DOHH2 (cell line): Measurements from ENCODE around the gene DTX4.

ENCODE experiments used
- H3F3A ChIP-seq: fragments of 200-600 bp; sonication (generic), shearing (Covaris generic); 2 replicates; pipeline ENCODE4 v1.6.0; 2016; ENCODE audit warnings: antibody characterized with exemption, mild to moderate bottlenecking; ENCODE audit not compliant: control insufficient read depth, insufficient read depth
- H3K27ac ChIP-seq: fragments of 200-600 bp; sonication (generic); 2 replicates; pipeline ENCODE4 v1.5.1; 2014; ENCODE audit warnings: low read depth, mild to moderate bottlenecking, low read length, moderate library complexity
- H3K27me3 ChIP-seq: fragments of 200-600 bp; sonication (generic); 2 replicates; pipeline ENCODE4 v1.6.1; 2014; ENCODE audit warnings: mild to moderate bottlenecking, low read length, mixed read lengths; ENCODE audit not compliant: control insufficient read depth
- H3K36me3 ChIP-seq: fragments of 200-600 bp; sonication (generic); 2 replicates; pipeline ENCODE4 v1.6.1; 2014; ENCODE audit warnings: mild to moderate bottlenecking, low read length, moderate library complexity, mixed read lengths; ENCODE audit not compliant: control insufficient read depth
- H3K4me1 ChIP-seq: fragments of 200-600 bp; sonication (generic); 2 replicates; pipeline ENCODE4 v1.6.1; 2014; ENCODE audit warnings: mild to moderate bottlenecking, low read length, mixed read lengths; ENCODE audit not compliant: control insufficient read depth
- H3K4me2 ChIP-seq: fragments of 200-600 bp; sonication (generic); 2 replicates; pipeline ENCODE4 v1.6.0; 2014; ENCODE audit warnings: mild to moderate bottlenecking, low read length, moderate library complexity
- H3K4me3 ChIP-seq: fragments of 200-600 bp; sonication (generic); 2 replicates; pipeline ENCODE4 v1.5.1; 2014; ENCODE audit warnings: mild to moderate bottlenecking, low read length, mixed read lengths
- H3K79me2 ChIP-seq: fragments of 200-600 bp; sonication (generic); 2 replicates; pipeline ENCODE4 v1.6.1; 2014; ENCODE audit warnings: mild to moderate bottlenecking, low read length, mixed read lengths; ENCODE audit not compliant: control insufficient read depth
- H3K9me2 ChIP-seq: fragments of 200-600 bp; sonication (generic); replicated peaks from 2 replicates; pipeline ENCODE4 v1.6.1; 2014; ENCODE audit warnings: mild to moderate bottlenecking, low read length, mixed read lengths; ENCODE audit not compliant: control insufficient read depth
- H3K9me3 ChIP-seq: fragments of 200-600 bp; sonication (generic); 2 replicates; pipeline ENCODE4 v1.6.1; 2014; ENCODE audit warnings: antibody characterized with exemption, low read length, mixed read lengths; ENCODE audit not compliant: control insufficient read depth, insufficient read depth
- H4K20me1 ChIP-seq: fragments of 200-600 bp; sonication (generic); 2 replicates; pipeline ENCODE4 v1.6.0; 2014; ENCODE audit warnings: low read depth, mild to moderate bottlenecking, antibody characterized with exemption, low read length, moderate library complexity; ENCODE audit not compliant: control insufficient read depth, insufficient read depth
- CTCF ChIP-seq: fragments of 200-600 bp; sonication (generic); IDR thresholded peaks from one replicate; pipeline ENCODE4 v1.5.1; 2014; ENCODE audit warnings: antibody characterized with exemption, mild to moderate bottlenecking, low read depth, low read length; ENCODE audit not compliant: poor library complexity, severe bottlenecking
- EZH2phosphoT487 ChIP-seq: fragments of 200-600 bp; sonication (generic); IDR thresholded peaks from 2 replicates; pipeline ENCODE4 v1.6.1; 2017; ENCODE audit warnings: borderline replicate concordance, mild to moderate bottlenecking, antibody characterized with exemption, low read length, moderate library complexity, mixed read lengths

Gene DTX4

GRCh38 chr11:59201353-59201752 is 29.4 kb downstream of the DTX4 start:
- H3K9me2 ChIP-seq: no peaks in the 10 kb centered on the region
- H3K79me2 ChIP-seq: no peaks in the 10 kb centered on the region
- no peaks in the 10 kb centered on the region for H3F3A ChIP-seq
- H3K9me3 ChIP-seq: no peaks in the 10 kb centered on the region
- H3K36me3 ChIP-seq: no peaks in the 10 kb centered on the region
- no peak overlapping the region for H3K27ac ChIP-seq
- no peaks in the 10 kb centered on the region for H4K20me1 ChIP-seq
- H3K4me2 ChIP-seq: no peak overlapping the region
- peaks cover 2% of the 10 kb centered on the region for H3K4me1 ChIP-seq
- H3K4me3 ChIP-seq: no peak overlapping the region
- no peaks in the 10 kb centered on the region for H3K27me3 ChIP-seq
- TF ChIP-seq EZH2phosphoT487 (no peak), CTCF (peak; percentile 66)

GRCh38 chr11:59204746-59205145 is 32.8 kb downstream of the DTX4 start:
- Histone ChIP-seq H3K36me3 (no peaks in the 10 kb centered on the region), H3K79me2 (no peaks in the 10 kb centered on the region), H3K27me3 (peaks cover 16% of the 10 kb centered on the region), H3K27ac (no peak overlapping the region), H3F3A (no peaks in the 10 kb centered on the region), H3K4me2 (no peak overlapping the region), H4K20me1 (no peaks in the 10 kb centered on the region), H3K4me1 (peaks cover 9% of the 10 kb centered on the region), H3K4me3 (no peak overlapping the region), H3K9me3 (no peaks in the 10 kb centered on the region), H3K9me2 (no peaks in the 10 kb centered on the region)
- TF ChIP-seq CTCF (no peak), EZH2phosphoT487 (no peak)

- H3K27me3 ChIP-seq: peaks cover 23% of the 10 kb centered on the region
- no peaks in the 10 kb centered on the region for H3F3A ChIP-seq
- H3K4me2 ChIP-seq: no peak overlapping the region
- no peaks in the 10 kb centered on the region for H3K9me3 ChIP-seq
- H3K4me3 ChIP-seq: no peak overlapping the region
- no peaks in the 10 kb centered on the region for H3K36me3 ChIP-seq
- TF ChIP-seq CTCF (no peak), EZH2phosphoT487 (no peak)
- no peaks in the 10 kb centered on the region for H3K9me2 ChIP-seq
- H3K4me1 ChIP-seq: peaks cover 9% of the 10 kb centered on the region
- H3K27ac ChIP-seq: no peak overlapping the region
- H3K79me2 ChIP-seq: no peaks in the 10 kb centered on the region
- no peaks in the 10 kb centered on the region for H4K20me1 ChIP-seq
Observed at GRCh38 chr11:59205648-59206047, 33.7 kb downstream of the DTX4 start.

GRCh38 chr11:59206635-59207034 is 34.7 kb downstream of the DTX4 start:
- Histone ChIP-seq H3K9me2 (no peaks in the 10 kb centered on the region), H3K27ac (no peak overlapping the region), H3K4me2 (no peak overlapping the region), H3K4me3 (no peak overlapping the region), H3K27me3 (peaks cover 33% of the 10 kb centered on the region), H3F3A (no peaks in the 10 kb centered on the region), H3K79me2 (no peaks in the 10 kb centered on the region), H3K36me3 (no peaks in the 10 kb centered on the region), H3K4me1 (peaks cover 9% of the 10 kb centered on the region), H4K20me1 (no peaks in the 10 kb centered on the region), H3K9me3 (no peaks in the 10 kb centered on the region)
- TF ChIP-seq EZH2phosphoT487: no peak
- peak; percentile 68 for TF ChIP-seq CTCF
